ENCODE measurements around the gene EIF4B. TPM values are rescaled to one million over a fixed set of nuclear protein-coding genes. Genes with fewer than 3 reads are reported as not detected.

Gene EIF4B
- polyA plus RNA-seq, 1 of the 3 experiments (the other 2 are of a cell fraction) = 267 TPM

DNA sequence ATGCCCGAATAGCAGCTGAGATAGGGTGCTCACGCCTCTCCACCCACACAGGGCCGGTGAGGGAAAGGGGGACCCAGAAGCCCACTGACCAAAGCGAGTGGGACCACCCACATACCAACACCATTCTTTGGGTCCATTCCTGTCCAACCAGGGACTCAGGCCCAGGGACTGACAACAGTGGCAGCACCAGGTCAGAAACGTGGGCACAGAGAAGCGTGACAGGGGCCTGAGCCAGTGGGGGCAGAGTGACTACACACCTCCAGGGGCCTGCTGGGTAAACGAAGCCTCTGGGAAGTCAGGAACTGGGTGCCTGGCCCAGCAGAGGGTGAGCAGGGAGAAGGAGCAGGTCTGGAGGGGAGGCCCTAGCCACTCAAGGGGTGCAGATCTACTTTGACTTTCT, 59.2 kb downstream of the EIF4B start:
- H3K79me2 ChIP-seq (ENCODE audit: insufficient read depth) = no peaks in the 10 kb centered on the region
- peaks cover 17 to 20% of the 10 kb centered on the region in 2 experiments; a peak in 3 of 4 replicates for H3K4me1 ChIP-seq (ENCODE audit: control insufficient read depth in 1 of 2, insufficient read depth in 2 of 2, low read depth in 1 of 2, low read length in 1 of 2)
- TF ChIP-seq MXI1 (IDR thresholded peaks at IDR 0.05; ENCODE audit: low read depth, low read length) (no peak), NFIC (IDR thresholded peaks at IDR 0.05; ENCODE audit: borderline replicate concordance) (no peak), SMC3 (IDR thresholded peaks at IDR 0.05; ENCODE audit: low read depth, low read length) (no peak), CTCF (IDR thresholded peaks at IDR 0.05) (no peak), RFX5 (IDR thresholded peaks at IDR 0.05; ENCODE audit: low read length) (no peak), USF2 (IDR thresholded peaks at IDR 0.05; ENCODE audit: borderline replicate concordance, low read depth, low read length) (no peak)
- TF ChIP-seq, protein P1, sequence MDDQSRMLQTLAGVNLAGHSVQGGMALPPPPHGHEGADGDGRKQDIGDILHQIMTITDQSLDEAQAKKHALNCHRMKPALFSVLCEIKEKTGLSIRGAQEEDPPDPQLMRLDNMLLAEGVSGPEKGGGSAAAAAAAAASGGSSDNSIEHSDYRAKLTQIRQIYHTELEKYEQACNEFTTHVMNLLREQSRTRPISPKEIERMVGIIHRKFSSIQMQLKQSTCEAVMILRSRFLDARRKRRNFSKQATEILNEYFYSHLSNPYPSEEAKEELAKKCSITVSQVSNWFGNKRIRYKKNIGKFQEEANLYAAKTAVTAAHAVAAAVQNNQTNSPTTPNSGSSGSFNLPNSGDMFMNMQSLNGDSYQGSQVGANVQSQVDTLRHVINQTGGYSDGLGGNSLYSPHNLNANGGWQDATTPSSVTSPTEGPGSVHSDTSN (IDR thresholded peaks at IDR 0.05) = no peak
- TF ChIP-seq, protein P2, sequence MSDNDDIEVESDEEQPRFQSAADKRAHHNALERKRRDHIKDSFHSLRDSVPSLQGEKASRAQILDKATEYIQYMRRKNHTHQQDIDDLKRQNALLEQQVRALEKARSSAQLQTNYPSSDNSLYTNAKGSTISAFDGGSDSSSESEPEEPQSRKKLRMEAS (IDR thresholded peaks at IDR 0.05; ENCODE audit: low read depth) = no peak
- H3K4me2 ChIP-seq = no peak overlapping the region
- H3K9me2 ChIP-seq = no peaks in the 10 kb centered on the region
- H3K27me3 ChIP-seq (ENCODE audit: insufficient read depth) = no peaks in the 10 kb centered on the region
- DNase-seq = no peak
- no peaks in the 10 kb centered on the region for H3K9me3 ChIP-seq
- no peak overlapping the region for H3K4me3 ChIP-seq (ENCODE audit: low read depth in 2 of 2, low read length in 1 of 2)
- peak overlapping the region in 1 of 2 experiments; percentile 66; a peak in 1 of 4 replicates for H3K27ac ChIP-seq (ENCODE audit: low read depth in 2 of 2, low read length in 1 of 2)
- WGBS (ENCODE audit: low lambda C conversion rate) = 75% methylated on average over 7 of the region's 7 CpGs
- H3K36me3 ChIP-seq (replicated peaks in 1 of 2; ENCODE audit: control insufficient read depth in 1 of 2, insufficient read depth in 2 of 2, low read length in 1 of 2) = peaks cover 11 to 29% of the 10 kb centered on the region in 2 experiments
- peaks cover 37% of the 10 kb centered on the region for H3F3A ChIP-seq (replicated peaks; ENCODE audit: insufficient read depth)
- ChIA-PET POLR2A (interaction anchor here (1.0 to 2.1 kb wide), 4 partner anchors 14 to 94 kb away, joined by 3 to 10 read pairs (median 8); partner anchors contain the start of genes IGFBP6 and SPRYD3), CTCF (interaction anchor here (0.6 to 14.5 kb wide), 45 partner anchors 9 to 384 kb away, joined by 3 to 385 read pairs (median 5); partner anchors contain the start of genes AAAS, CSAD, ESPL1 and IGFBP6)
- no peak overlapping the region for H3K9ac ChIP-seq
- no peaks in the 10 kb centered on the region for H4K20me1 ChIP-seq (ENCODE audit: insufficient read depth)
- H2AFZ ChIP-seq (ENCODE audit: low read depth) = no peak overlapping the region

DNA sequence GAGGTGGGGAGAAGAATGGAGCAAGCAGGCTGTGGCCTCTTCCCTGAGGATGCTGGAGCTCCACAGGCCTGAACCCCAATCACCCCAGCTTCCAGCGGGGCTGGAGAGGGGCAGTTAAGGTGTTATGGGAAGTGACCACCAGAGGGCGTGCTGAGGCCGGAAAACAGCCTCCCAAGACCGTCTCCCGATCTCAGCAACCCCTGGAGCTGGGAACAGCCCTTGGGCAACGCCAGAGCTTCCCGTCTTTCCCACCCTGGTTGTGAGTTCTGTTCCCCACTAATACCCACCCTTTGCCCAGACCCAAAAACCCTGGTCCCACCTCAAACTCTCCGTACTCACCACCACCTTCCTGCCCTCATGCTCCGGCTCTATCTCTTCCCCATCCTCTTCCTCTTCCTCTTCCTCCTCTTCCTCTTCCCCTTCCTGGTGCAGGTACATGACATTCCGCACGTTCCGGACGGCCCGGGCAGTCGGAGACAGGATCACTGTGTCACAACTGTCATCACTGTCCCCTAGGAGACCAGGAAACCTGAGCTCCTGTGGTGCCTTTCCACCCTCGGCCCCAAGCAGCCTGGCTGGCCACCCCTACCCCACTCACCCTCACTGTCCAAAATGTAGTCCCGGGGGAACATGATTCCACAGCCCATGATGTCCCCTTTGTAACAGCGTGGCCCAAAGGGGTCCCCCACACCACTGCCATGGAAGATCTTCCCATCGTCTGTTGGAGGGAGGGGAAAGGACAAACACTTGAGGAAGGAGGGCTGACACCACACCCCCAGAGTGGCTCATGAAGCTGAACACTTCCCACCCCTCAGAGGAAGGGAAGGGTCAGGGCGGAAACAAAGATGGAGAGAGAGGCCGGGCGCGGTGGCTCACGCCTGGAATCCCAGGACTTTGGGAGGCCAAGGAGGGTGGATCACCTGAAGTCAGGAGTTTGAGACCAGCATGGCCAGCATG, 60.0 kb downstream of the EIF4B start:
- H3F3A ChIP-seq (replicated peaks; ENCODE audit: insufficient read depth) = peaks cover 33% of the 10 kb centered on the region
- no peak overlapping the region for H2AFZ ChIP-seq (ENCODE audit: low read depth)
- peak overlapping the region in 1 of 2 experiments; percentile 66; a peak in 2 of 4 replicates for H3K27ac ChIP-seq (ENCODE audit: low read depth in 2 of 2, low read length in 1 of 2)
- H4K20me1 ChIP-seq (ENCODE audit: insufficient read depth) = no peaks in the 10 kb centered on the region
- no peaks in the 10 kb centered on the region for H3K27me3 ChIP-seq (ENCODE audit: insufficient read depth)
- H3K9me3 ChIP-seq = no peaks in the 10 kb centered on the region
- H3K4me2 ChIP-seq = peak overlapping the region; percentile 37; the same call in 1 of the 2 replicates
- peak overlapping the region; percentile 55; the same call in 1 of the 2 replicates for H3K9ac ChIP-seq
- H3K4me1 ChIP-seq (ENCODE audit: control insufficient read depth in 1 of 2, insufficient read depth in 2 of 2, low read depth in 1 of 2, low read length in 1 of 2) = peaks cover 20 to 22% of the 10 kb centered on the region in 2 experiments; a peak in 3 of 4 replicates
- peak; percentile 92 for DNase-seq
- H3K9me2 ChIP-seq = no peaks in the 10 kb centered on the region
- peaks cover 8 to 21% of the 10 kb centered on the region in 2 experiments for H3K36me3 ChIP-seq (replicated peaks in 1 of 2; ENCODE audit: control insufficient read depth in 1 of 2, insufficient read depth in 2 of 2, low read length in 1 of 2)
- ChIA-PET POLR2A (interaction anchor here (1.0 to 2.1 kb wide), 6 partner anchors 13 to 93 kb away, joined by 3 to 10 read pairs (median 5); partner anchors contain the start of genes IGFBP6, SOAT2 and SPRYD3), CTCF (interaction anchor here (0.6 to 14.5 kb wide), 49 partner anchors 8 to 259 kb away, joined by 3 to 385 read pairs (median 5); partner anchors contain the start of genes AAAS, CSAD, ESPL1 and IGFBP6)
- 0 out of 2 replicates have a peak, but pooled peaks cover 2% of the 10 kb centered on the region for H3K79me2 ChIP-seq (ENCODE audit: insufficient read depth)
- no peak overlapping the region; a peak in 1 of 4 replicates for H3K4me3 ChIP-seq (ENCODE audit: low read depth in 2 of 2, low read length in 1 of 2)
- WGBS (ENCODE audit: low lambda C conversion rate) = 49% methylated on average over 23 of the region's 24 CpGs
- TF ChIP-seq RCOR1 (IDR thresholded peaks at IDR 0.05; ENCODE audit: low read length) (0 out of 2 replicates have a peak, but pooled peaks have one; percentile 28), SMC3 (IDR thresholded peaks at IDR 0.05; ENCODE audit: low read depth, low read length) (peak; percentile 95), CTCF (IDR thresholded peaks at IDR 0.05) (peak; percentile 84), RAD21 (IDR thresholded peaks at IDR 0.05; ENCODE audit: low read length) (peak; percentile 94), CHD2 (IDR thresholded peaks at IDR 0.05; ENCODE audit: low read length, partially characterized antibody) (peak; percentile 21), FOXJ3 (CRISPR knock-in tag; IDR thresholded peaks at IDR 0.05) (no peak)
